Naive thymus-derived CD8-positive, alpha-beta T cell (primary cell): ENCODE results near the gene RGS3. TPM values are rescaled to one million over a fixed set of nuclear protein-coding genes. Genes with fewer than 3 reads are reported as not detected.

Source experiments
- ATAC-seq, 2 donors: fragments of 150-1000 bp; cut with Tn5 transposase in 1 of 2; sonication (Bioruptor Pico), chemical (Tn5 transposase) in 1 of 2; 1 replicate in 1 of 2; 2 replicates in 1 of 2; pipeline ENCODE4 v1.10.0; 2021; ENCODE audit warnings: mild to moderate bottlenecking in 2 of 2, moderate library complexity in 2 of 2
- POLR2A ChIA-PET: fragments of 350-600 bp; sonication (Branson Sonifier 250); formaldehyde crosslinking; loops from one replicate; lab custom pipeline; 2021; ENCODE audit warnings: antibody characterized with exemption; lab: Charles Lee
- DNase-seq, 10 donors: peaks; one replicate each; pipeline versions ENCODE4 v3.0.0 to v3.0.0-alpha.2; 2020 to 2022
- H3K27ac Mint-ChIP-seq, 10 donors: one replicate each; pipeline ENCODE4 v1.8.0; 2020 to 2022; ENCODE audit warnings: mild to moderate bottlenecking in 10 of 10, mixed read lengths in 10 of 10, moderate library complexity in 4 of 10, inconsistent platforms in 1 of 10
- H3K27me3 Mint-ChIP-seq, 5 donors: one replicate each; pipeline ENCODE4 v1.8.0; 2021 to 2022; ENCODE audit warnings: mixed read lengths in 5 of 5
- H3K36me3 Mint-ChIP-seq, 3 donors: one replicate each; pipeline ENCODE4 v1.8.0; 2020 to 2022; ENCODE audit warnings: mixed read lengths in 3 of 3, mild to moderate bottlenecking in 2 of 3, inconsistent platforms in 1 of 3
- H3K4me1 Mint-ChIP-seq, 4 donors: one replicate each; pipeline ENCODE4 v1.8.0; 2021 to 2022; ENCODE audit warnings: mixed read lengths in 4 of 4
- H3K4me3 Mint-ChIP-seq, 10 donors: one replicate each; pipeline ENCODE4 v1.8.0; 2020 to 2022; ENCODE audit warnings: mild to moderate bottlenecking in 10 of 10, mixed read lengths in 10 of 10, moderate library complexity in 6 of 10, inconsistent platforms in 1 of 10
- H3K9me3 Mint-ChIP-seq, 9 donors: one replicate each; pipeline ENCODE4 v1.8.0; 2020 to 2022; ENCODE audit warnings: mixed read lengths in 9 of 9, mild to moderate bottlenecking in 3 of 9, inconsistent platforms in 1 of 9, moderate library complexity in 1 of 9
- polyA plus RNA-seq, 3 donors: library from polyadenylated mRNA; unstranded; fragments of 300-500 nt; fragmentation: Illumina TruSeq; gene quantifications; one replicate each; pipeline ENCODE4 v1.2.3, GENCODE V29; 2021
- total RNA-seq, 8 experiments: library from RNA in 2 of 8; stranded (reverse) in 2 of 8; gene quantifications; one replicate each; pipeline ENCODE4 v1.2.3 and lab custom pipeline; 2021 to 2026

RGS3 gene
- total and polyA plus RNA-seq, 5 experiments from 2014 or later = 17.9 to 33.4 (median 27.8) TPM

- POLR2A ChIA-PET = interaction anchor here (0.9 to 1.9 kb wide), 7 partner anchors 9 to 22 kb away, joined by 3 to 9 read pairs (median 3); no protein-coding TSS in a partner anchor
- Mint-ChIP-seq H3K4me1 (peaks cover 23 to 51% (median 34%) of the 10 kb centered on the region in 4 donors), H3K9me3 (no peaks in the 10 kb centered on the region), H3K27me3 (no peaks in the 10 kb centered on the region), H3K36me3 (no peaks in the 10 kb centered on the region), H3K27ac (peak overlapping the region; percentile 33 to 95 (median 79)), H3K4me3 (peak overlapping the region in 4 of 10 donors; percentile 19 to 56 (median 42))
- no peak for ATAC-seq
- no peak for DNase-seq
Measured at GRCh38 chr9:113499153-113499875, 35.8 kb downstream of the RGS3 start.

GRCh38 chr9:113499876-113500497 lies 36.5 kb downstream of the RGS3 start:
- Mint-ChIP-seq H3K4me1 (peaks cover 24 to 47% (median 34%) of the 10 kb centered on the region in 4 donors), H3K27ac (peak overlapping the region; percentile 33 to 95 (median 79)), H3K9me3 (no peaks in the 10 kb centered on the region), H3K27me3 (no peaks in the 10 kb centered on the region), H3K4me3 (peak overlapping the region in 7 of 10 donors; percentile 13 to 68 (median 40)), H3K36me3 (no peaks in the 10 kb centered on the region)
- ATAC-seq (peak; percentile 38 to 44), DNase-seq (no peak)
- POLR2A ChIA-PET = interaction anchor here (0.6 to 1.9 kb wide), 8 partner anchors 8 to 51 kb away, joined by 3 to 9 read pairs (median 3); no protein-coding TSS in a partner anchor

- no peaks in the 10 kb centered on the region for H3K27me3 Mint-ChIP-seq
Measured at GRCh38 chr9:113501129-113501686, 37.7 kb downstream of the RGS3 start.

GRCh38 chr9:113501852-113502251 lies 38.3 kb downstream of the RGS3 start:
- H3K27ac Mint-ChIP-seq = peak overlapping the region in 5 of 10 donors; percentile 3 to 91 (median 47)

More at GRCh38 chr9:113501129-113501686, 37.7 kb downstream of the RGS3 start:
- Mint-ChIP-seq H3K4me1 (peaks cover 24 to 50% (median 33%) of the 10 kb centered on the region in 4 donors), H3K27ac (peak overlapping the region in 5 of 10 donors; percentile 28 to 91 (median 50)), H3K36me3 (no peaks in the 10 kb centered on the region), H3K9me3 (no peaks in the 10 kb centered on the region), H3K4me3 (no peak overlapping the region)
- no peak for ATAC-seq
- DNase-seq = no peak
- POLR2A ChIA-PET = interaction anchor here (0.7 to 1.3 kb wide), 4 partner anchors 11 to 1498 kb away, joined by 3 to 4 read pairs (median 3); partner anchors contain the start of genes FKBP15 and SLC31A1

GRCh38 chr9:113502427-113503034 lies 39.0 kb downstream of the RGS3 start:
- POLR2A ChIA-PET = interaction anchor here (1.0 to 1.3 kb wide), 2 partner anchors 10 to 12 kb away, joined by 3 to 4 read pairs; no protein-coding TSS in a partner anchor

More at GRCh38 chr9:113501852-113502251, 38.3 kb downstream of the RGS3 start:
- Mint-ChIP-seq H3K36me3 (no peaks in the 10 kb centered on the region), H3K9me3 (no peaks in the 10 kb centered on the region), H3K4me3 (no peak overlapping the region), H3K27me3 (no peaks in the 10 kb centered on the region), H3K4me1 (peaks cover 24 to 50% (median 33%) of the 10 kb centered on the region in 4 donors)
- ATAC-seq = no peak
- POLR2A ChIA-PET = interaction anchor here (1.0 to 1.3 kb wide), 2 partner anchors 11 to 12 kb away, joined by 3 to 4 read pairs; no protein-coding TSS in a partner anchor
- DNase-seq = no peak

GRCh38 chr9:113503131-113503541 lies 39.6 kb downstream of the RGS3 start:
- no peak for DNase-seq
- Mint-ChIP-seq H3K4me3 (no peak overlapping the region), H3K9me3 (no peaks in the 10 kb centered on the region), H3K4me1 (peaks cover 24 to 51% (median 37%) of the 10 kb centered on the region in 4 donors), H3K36me3 (no peaks in the 10 kb centered on the region), H3K27me3 (no peaks in the 10 kb centered on the region), H3K27ac (peak overlapping the region in 4 of 10 donors; percentile 49 to 81 (median 69))
- no peak for ATAC-seq
- POLR2A ChIA-PET = interaction anchor here (0.6 kb wide), 1 partner anchor 49 kb away, joined by 5 read pairs; no protein-coding TSS in a partner anchor

More at GRCh38 chr9:113502427-113503034, 39.0 kb downstream of the RGS3 start:
- ATAC-seq (no peak), DNase-seq (no peak)
- no peaks in the 10 kb centered on the region for H3K9me3 Mint-ChIP-seq
- H3K36me3 Mint-ChIP-seq = no peaks in the 10 kb centered on the region
- peak overlapping the region in 3 of 10 donors; percentile 49 to 81 (median 72) for H3K27ac Mint-ChIP-seq
- peaks cover 24 to 50% (median 34%) of the 10 kb centered on the region in 4 donors for H3K4me1 Mint-ChIP-seq
- no peak overlapping the region for H3K4me3 Mint-ChIP-seq
- no peaks in the 10 kb centered on the region for H3K27me3 Mint-ChIP-seq

- peak overlapping the region in 1 of 10 donors; percentile 88 for H3K27ac Mint-ChIP-seq
- H3K4me1 Mint-ChIP-seq = peaks cover 24 to 57% (median 39%) of the 10 kb centered on the region in 4 donors
- ATAC-seq (no peak), DNase-seq (no peak)
- H3K27me3 Mint-ChIP-seq = no peaks in the 10 kb centered on the region
- POLR2A ChIA-PET = interaction anchor here (0.6 to 1.2 kb wide), 4 partner anchors 18 to 78 kb away, joined by 3 to 5 read pairs (median 4); no protein-coding TSS in a partner anchor
- no peaks in the 10 kb centered on the region for H3K9me3 Mint-ChIP-seq
- no peaks in the 10 kb centered on the region for H3K36me3 Mint-ChIP-seq
- no peak overlapping the region for H3K4me3 Mint-ChIP-seq
Measured at GRCh38 chr9:113503613-113504211, 40.2 kb downstream of the RGS3 start.

- Mint-ChIP-seq H3K4me3 (no peak overlapping the region), H3K27me3 (no peaks in the 10 kb centered on the region), H3K9me3 (no peaks in the 10 kb centered on the region), H3K4me1 (peaks cover 18 to 51% (median 36%) of the 10 kb centered on the region in 4 donors), H3K27ac (peak overlapping the region in 2 of 10 donors; percentile 60 to 88), H3K36me3 (no peaks in the 10 kb centered on the region)
- DNase-seq (no peak), ATAC-seq (no peak)
- POLR2A ChIA-PET = interaction anchor here (0.6 to 1.2 kb wide), 4 partner anchors 16 to 26 kb away, joined by 3 to 5 read pairs (median 4); no protein-coding TSS in a partner anchor
Measured at GRCh38 chr9:113504725-113505590, 41.4 kb downstream of the RGS3 start.

GRCh38 chr9:113506090-113506589 lies 42.6 kb downstream of the RGS3 start:
- no peak overlapping the region for H3K4me3 Mint-ChIP-seq
- H3K4me1 Mint-ChIP-seq = peaks cover 18 to 57% (median 39%) of the 10 kb centered on the region in 4 donors
- no peaks in the 10 kb centered on the region for H3K9me3 Mint-ChIP-seq
- no peaks in the 10 kb centered on the region for H3K36me3 Mint-ChIP-seq
- DNase-seq = no peak
- peak overlapping the region in 3 of 10 donors; percentile 26 to 71 (median 66) for H3K27ac Mint-ChIP-seq
- POLR2A ChIA-PET = no interaction called here
- no peak for ATAC-seq
- no peaks in the 10 kb centered on the region for H3K27me3 Mint-ChIP-seq

- no peaks in the 10 kb centered on the region for H3K36me3 Mint-ChIP-seq
- H3K27ac Mint-ChIP-seq = no peak overlapping the region
- no peaks in the 10 kb centered on the region for H3K27me3 Mint-ChIP-seq
- H3K4me3 Mint-ChIP-seq = no peak overlapping the region
- POLR2A ChIA-PET = no interaction called here
- H3K9me3 Mint-ChIP-seq = no peaks in the 10 kb centered on the region
- ATAC-seq (no peak), DNase-seq (no peak)
- H3K4me1 Mint-ChIP-seq = peaks cover 26 to 57% (median 41%) of the 10 kb centered on the region in 4 donors
Measured at GRCh38 chr9:113507256-113507655, 43.7 kb downstream of the RGS3 start.
